GM19025 (cell line): ENCODE data around the gene SDK1.

Experiments used
- ATAC-seq: cut with Tn5 transposase; IDR thresholded peaks from one replicate; pipeline ENCODE4 v1.9.1; 2021; ENCODE audit warnings: mild to moderate bottlenecking, low read depth, moderate library complexity; ENCODE audit not compliant: unreplicated experiment

The SDK1 gene

DNA sequence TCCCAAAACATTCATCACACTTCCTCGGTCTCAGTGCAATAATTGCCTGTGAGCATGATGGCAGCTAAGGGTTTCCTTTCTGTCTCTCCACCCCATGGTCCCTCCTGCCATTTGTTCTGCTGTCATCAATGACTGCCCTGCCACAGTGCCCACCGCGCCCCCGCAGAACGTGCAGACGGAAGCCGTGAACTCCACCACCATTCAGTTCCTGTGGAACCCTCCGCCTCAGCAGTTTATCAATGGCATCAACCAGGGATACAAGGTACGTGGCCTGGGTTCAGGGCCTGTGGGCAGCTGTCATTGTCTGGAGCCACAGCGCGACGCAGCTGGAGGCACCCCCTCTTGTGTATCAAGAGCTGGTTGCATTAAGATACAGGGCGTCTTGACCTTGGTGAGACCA is 748.1 kb downstream of the SDK1 start:
- ATAC-seq, result no peak

DNA sequence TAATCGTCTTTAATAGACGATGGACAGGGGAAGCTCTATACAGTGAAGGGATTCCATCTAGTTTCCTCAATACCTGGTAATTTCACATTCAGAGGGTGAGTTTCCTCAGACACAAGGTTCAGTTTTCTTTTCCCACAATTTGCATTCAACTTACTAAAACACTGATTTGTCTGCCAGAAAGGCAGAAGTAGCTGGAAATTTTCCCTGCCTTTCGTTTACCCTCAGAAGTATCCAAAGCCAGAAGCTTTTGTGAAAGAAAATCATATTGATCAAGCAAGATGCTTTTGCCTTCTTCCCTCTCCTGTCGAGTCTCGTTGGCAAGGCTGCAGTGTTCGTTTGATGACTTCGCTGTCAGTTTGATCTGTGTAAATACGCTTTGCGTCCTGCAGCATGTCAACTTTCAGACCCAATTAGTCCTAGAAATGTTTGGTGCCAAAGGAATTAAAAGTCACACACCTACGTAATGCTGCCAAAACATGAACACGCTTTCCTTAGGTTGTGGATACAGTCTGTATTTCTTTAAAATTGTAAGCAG is 749.1 kb downstream of the SDK1 start:
- ATAC-seq, result no peak

DNA sequence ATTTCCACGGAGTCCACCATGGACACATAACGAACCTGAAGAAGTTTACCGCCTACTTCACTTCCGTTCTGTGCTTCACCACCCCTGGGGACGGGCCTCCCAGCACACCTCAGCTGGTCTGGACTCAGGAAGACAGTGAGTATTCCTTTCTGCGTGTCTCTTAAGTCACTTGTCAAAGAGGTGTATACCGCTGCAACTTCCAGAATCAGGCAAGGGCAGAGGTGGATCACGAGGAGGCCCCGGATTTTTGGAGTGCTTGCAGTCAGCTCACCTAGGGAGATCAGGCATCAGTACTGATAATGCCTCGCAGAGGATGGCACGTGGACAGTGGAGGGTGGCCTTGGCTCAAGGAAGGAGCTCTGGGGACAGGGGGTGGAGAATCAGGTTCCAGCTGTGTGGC is 750.6 kb downstream of the SDK1 start:
- no peak for ATAC-seq

DNA sequence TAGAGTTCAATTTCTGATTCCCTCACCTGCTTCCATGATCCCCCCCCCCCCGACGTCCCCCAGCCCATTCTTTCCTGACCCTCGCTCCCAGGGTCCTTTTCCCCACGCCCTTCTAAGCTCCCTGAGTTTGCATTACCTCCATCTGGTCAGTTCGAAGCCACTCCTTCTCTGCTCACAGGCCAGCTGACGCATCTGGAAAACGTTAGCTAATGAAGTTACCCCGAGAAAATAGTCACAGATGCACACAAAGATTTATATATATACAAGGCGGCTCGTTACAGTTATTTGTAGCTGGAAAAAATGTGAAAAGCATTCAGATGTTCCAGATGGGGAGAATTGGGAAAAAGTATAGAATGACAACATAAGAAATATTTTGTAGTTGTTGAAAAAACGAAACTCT is 751.1 kb downstream of the SDK1 start:
- ATAC-seq, result no peak

DNA sequence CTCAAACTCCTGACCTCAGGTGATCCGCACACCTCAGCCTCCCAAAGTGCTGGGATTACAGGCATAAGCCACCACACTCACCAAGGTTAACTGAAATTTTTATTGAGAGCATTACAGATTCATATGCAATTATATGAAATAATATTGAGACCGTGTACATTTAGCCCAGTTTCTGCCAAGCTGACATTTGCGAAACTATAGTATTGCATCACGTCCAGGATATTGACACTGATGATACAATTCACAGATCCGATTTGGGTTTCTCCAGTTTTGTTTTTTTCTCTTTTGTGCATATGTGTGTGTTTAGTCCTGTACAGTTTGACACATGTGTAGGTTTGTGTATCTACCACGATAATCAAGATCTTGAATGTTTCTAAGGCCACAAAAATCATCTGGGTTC is 753.1 kb downstream of the SDK1 start:
- ATAC-seq, result no peak

DNA sequence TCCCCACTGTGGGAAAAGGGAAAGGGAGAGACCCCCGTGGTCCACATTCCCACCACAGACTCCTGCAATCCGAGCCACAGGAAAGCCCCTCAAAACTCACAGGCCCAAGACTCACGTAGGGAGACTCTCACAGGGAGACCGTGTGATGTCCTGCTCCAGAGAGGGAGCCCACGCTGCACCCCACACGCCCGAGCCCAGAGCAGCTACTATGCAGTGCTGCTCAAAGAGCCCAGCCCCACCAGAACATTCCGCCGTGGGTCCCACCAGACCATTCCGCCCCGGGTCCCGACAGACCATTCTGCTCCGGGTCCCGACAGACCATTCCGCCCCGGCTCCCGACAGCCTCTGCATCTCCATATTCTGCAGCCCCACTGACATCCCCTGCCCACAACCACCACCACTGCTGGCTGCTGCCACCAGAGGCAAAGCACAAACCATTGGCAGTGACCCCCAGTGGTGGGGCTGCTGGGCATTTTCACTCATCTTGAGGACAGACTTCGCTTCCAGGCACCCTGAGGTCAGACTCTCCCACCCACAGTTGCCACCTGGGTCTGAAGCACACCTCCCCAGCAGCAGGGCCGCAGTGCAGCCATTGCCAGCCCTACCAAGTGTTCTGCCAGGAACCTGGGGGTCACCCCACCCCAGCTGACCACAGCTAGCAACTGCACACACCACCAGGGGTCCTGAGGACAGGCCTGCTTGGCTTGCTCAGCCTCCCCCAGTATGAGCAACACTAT is 755.7 kb downstream of the SDK1 start:
- ATAC-seq, result no peak

DNA sequence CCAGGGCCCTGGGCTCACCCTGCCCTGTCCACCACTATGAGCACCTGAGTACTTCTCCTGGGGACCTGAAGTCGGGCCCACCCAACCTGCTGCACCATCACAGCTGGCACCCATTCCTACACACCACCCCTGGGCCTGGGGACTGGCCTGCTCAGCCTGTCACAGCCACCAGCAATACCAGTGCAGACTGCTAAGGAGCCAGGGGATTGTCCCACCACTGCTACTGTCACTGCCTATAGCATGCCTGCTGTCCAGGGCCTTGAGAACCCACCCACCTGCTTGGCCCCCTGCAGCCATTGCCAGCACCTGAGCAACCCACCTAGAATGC is 756.2 kb downstream of the SDK1 start:
- ATAC-seq, result no peak

DNA sequence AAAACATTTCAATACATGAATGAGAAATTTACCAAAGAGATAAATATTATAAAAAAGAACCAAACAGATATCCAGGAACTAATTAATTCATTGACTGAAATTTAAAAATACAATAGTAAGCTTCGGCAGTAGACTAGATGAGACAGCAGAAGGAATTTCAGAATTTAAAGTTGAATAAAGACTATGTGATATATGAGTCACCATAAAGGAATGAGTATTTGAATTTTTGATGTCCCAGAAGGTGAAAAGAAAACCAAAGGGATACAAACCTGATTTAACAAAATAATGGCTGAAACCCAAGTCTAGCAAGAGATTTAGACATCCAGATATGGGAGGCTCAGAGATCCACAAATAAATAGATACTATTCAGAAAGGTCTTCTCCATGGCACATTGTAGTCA is 757.1 kb downstream of the SDK1 start:
- ATAC-seq, result no peak

DNA sequence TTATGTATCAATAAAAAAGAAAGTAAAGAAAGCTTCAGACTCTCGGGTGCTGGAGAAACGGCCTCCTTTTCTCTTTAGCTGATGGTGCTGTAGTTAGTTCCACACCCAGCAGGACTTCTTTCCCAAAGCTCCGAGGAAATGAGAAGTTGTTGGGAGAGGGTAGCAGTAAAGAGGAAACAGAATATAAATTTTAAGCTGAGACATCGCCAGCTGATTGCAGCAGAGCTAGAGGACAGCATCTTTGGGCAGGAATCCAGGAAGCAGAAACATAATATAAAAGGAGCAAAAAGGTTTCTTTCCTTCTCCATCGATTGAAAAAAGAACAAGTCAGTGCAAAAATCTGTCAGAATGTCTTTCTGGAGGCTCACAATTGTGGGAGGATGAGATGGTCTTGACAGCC is 764.1 kb downstream of the SDK1 start:
- ATAC-seq, result no peak

DNA sequence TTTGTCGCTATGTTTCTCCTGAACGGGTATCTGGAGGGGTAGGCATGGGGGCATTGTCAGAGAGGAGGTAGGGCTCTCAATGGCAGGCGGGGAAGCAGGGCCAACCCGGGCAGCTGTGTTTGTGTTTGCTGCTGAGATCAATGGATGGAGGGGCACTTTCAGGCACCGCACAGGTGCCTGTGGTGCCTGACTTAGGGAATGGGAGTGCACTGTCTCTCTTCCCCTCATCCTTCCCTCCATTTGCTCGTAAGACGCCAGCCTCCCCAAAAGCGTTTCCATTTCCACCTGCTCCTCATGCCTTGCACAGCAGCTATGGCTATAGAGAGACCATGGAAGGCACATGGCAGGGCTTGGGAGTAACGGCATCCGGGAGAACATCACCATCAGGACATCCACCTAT is 765.2 kb downstream of the SDK1 start:
- no peak for ATAC-seq

DNA sequence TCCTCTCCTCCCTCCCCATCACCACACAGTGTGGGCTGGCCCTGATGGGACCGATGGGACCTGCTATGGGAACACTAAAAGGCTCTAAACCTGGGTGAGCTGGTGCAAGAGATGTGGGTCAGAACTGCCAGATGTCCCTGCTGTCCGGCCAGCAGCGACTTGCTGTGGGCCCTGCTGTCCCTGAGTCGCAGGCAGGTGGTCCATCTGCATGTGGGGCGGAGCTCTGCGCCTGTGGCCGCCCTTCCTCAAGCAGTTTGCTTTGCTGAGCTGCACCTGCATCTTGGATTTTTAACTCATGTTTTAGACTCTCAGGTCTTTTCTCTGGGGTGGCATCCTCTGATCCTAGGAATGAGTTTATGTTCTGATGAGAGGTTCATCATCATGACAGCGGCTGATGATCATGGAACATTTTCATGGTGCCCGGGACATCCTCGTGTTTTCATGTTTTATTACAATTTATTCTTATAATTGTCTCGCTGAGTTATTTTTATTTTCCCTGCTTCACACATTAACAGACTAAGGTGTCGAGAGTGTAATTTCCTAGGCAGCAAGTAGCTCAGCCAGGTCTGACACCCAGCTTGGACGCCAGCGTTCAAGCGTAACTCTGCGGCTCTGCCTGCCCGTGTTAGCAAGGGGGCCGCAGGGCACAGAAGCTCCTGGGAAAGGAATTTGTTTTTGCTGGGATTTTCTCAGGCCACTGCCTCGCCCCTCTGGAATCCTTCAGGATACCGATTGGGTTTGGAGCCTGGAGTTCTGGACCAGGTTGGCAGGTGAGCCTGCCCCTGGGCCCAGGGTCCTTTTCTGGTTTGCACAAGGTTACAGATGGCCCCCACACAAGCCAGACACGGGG is 765.8 kb downstream of the SDK1 start:
- ATAC-seq, result no peak

DNA sequence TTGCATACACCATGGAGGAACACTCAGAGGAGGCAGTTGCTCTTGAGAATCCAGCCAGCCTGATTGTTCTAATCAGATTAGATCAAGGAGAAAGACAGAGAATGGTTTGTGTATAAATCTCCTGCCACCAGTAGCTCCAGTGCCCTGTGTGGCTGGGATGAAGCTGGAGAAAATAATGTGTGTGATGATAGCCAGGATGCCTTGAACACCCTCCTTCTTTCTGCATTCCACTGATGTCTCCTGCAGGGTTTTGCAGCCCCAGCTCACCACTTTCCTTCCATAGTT is 766.4 kb downstream of the SDK1 start:
- no peak for ATAC-seq

DNA sequence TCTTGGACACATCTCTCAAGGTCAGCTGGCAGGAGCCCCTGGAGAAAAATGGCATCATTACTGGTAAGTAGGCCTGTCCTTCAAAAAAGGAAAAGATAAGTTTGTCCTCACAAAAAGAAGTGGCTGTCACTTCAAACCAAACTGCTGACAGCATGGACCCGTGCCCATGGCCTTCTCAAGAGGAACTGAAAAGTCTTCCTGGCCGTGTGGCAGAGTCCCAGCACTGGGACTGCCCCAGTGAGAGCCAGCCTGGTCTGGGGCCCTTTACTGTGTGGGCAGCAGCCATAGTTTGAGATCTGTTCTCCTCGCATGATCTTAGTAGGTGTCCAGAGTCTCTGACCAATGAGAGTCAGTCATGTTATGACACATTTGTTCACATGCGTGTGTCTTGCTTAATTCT is 766.8 kb downstream of the SDK1 start:
- no peak for ATAC-seq

DNA sequence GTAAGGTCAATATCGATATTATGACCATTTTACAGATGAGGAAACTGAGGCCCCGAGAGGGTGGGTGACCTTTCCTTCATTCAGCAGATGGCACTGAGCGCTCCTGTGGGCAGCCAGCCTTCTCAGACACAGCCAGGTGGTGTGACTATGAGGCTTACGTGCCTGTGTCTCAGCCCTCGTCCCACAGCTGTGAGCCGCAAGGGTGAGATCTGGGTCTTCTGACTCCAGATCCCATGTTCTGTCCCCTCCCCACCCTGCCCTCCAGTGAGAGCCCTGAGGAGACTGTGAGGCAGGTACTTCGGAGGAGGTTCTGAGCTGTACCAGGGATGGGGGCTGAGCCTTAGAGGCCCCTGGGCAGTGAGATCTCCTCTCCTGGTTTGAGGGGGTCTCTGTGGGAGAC is 767.2 kb downstream of the SDK1 start:
- no peak for ATAC-seq

DNA sequence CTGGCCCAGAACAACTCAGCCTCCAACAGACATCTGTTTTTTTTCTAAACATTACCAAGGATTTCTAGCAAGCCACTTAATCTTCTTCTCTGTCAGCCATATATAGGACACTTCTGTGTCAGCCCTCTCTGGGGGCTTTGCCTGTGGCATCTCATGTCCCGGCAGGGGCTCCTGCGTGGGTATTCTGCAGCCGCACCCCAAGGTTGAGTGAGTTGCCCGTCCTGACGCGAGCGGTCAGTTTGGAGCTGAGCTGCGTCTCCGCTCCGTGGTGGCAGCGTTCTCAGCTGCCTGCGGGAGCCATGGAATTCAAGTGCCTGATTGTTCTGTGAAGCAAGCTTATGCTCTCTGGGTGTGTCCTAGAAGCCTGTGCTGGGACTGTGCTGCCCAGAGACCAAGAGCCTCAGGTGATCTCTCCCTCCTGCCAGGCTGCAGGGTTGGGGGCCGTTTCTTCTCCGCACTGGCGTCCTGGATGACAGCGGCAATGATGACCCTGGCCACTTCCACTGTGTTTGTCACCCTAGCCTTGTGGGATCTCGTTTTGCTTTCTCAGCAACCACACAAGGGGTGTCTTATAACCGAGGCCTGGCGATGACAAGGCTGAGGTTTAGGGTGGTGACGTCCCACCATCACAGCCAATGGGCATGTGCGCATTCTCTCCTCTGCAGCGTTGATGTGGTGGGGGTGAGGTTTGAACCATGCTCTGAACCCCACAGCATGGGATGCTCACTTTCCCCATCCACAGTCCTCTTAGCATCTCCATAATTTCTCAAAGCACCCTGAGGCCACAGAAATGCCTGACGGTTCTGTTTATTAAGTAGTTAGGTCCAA is 768.4 kb downstream of the SDK1 start:
- no peak for ATAC-seq

DNA sequence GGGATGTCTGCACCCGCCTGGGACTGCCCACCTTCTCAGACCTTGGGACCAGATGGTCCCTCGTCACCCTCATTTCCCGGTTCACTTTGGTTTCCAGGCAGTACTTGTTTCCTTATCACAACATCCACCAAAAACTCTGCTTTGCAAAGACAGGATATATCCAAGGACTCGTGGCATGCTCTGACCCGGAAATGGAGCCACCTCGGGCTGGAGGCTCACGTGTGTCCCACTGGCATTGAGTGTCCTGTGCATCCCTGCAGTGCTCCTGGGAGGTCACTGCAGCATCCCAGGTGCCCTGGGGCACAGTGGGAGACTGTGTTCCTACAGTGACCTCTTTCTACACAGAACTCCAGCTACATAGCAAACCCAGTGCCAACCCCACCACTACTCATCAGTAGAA is 769.2 kb downstream of the SDK1 start:
- no peak for ATAC-seq

DNA sequence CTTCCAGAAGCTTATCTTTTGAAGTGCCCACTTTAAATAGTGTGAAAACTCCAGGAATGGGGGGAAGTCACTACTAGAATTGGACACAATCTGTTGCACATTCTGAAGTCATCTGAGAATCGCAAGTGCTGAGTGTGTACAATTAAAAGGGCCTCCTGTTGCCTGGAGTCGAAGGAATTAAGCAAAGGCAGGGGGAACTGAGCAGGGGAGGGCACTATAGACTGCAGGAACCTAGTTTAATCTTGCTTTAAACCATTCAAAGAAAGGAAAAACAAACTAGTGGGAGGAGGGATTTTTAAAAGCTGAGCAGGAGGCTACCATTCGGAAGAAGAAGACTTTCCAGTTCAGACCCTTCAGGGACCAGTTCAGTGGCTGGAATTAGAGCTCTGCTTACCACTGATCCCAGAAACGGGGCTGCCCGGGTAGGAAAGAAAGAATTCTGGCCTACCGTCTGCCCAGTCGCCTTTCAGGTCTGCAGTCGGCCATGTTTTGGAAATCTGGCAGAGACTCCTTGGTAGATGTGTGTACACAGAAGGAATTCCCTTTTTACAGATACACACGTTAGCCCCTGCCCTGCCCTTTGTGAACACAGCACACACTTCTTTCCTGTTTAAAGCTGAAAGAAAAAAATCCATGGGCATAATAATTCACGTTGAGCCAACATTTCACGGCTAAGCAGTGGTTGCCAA is 770.5 kb downstream of the SDK1 start:
- ATAC-seq, result no peak

DNA sequence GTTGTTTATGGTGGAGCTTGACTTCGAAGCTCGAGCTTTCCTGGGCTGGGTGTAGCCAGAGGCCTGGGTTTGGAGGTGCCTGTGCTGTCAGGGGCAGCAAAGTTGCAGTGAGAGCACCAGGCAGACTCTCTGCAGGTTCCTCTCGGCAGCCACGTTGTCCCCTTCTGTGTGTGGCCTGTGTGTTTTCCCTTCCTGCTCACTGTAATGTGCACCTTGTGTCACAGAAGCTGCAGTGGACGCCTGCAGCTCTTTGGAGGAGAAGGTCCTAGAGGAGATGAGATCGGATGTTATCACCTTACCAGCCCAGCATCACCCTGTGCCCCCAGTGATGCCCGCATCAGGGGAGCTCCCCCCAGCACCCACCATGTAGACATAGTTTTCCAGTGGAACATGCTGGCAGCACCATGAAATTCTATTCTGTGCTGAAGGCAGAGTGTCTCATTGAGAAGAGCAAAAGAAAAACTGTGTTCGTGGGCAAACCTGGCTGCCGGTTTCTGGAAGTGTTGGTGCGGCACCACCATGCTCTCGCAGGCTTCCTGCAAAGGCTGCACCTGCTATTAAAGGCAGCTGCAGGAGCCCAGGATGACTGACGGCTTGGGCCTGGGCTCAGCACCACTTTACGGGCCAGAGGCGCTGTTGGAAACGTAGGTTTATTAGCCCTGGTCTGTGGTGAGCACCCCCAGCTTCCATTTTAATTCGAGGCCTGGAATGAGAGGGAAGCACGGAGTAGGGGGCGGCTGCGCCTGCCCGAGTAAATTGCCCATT is 771.3 kb downstream of the SDK1 start:
- no peak for ATAC-seq

DNA sequence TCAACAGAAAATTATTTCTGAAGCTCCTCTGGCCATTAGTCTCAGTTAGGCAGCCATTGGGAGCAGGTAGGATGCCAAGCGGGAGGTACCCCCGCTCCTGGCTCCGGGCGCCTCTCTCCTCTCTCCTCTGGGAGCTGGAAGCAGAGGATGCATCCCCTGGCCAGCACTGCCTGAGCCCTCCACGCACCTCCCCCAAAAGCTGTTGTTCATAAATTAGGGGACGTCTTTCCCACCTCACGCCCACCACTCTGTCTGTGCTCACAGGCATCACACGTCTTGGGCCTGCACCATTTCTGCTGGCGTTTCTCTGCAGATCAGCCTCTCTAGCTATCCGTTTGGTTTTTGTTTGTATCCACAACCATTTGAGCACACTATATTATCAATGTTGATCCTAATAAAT is 772.0 kb downstream of the SDK1 start:
- ATAC-seq, result no peak

DNA sequence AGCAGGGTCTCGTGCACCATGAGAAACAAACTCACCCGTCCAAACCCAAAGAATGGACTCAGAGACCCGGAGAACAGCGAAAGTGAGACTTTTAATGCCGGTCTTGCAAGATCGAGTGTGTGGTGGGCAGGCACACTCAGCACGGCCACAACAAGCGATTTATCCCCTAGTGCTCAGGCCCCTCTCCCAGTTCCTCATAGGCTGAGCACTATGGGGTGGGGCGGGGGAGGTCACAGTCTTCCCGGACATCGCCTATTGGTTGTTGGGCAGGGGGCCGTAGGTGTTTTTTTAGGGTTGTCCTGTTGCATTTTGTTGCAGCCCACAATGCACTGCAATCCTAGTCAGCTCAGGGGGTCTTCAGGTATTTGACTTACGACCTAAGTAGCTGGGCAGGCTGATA is 772.7 kb downstream of the SDK1 start:
- ATAC-seq, result no peak
